K562 (cell line): ENCODE results near the gene SPATA2. TPM values are rescaled to one million over a fixed set of nuclear protein-coding genes. Genes with fewer than 3 reads are reported as not detected.

ENCODE experiments used
- MGA ChIP-seq: fragments of 450-650 bp; IDR thresholded peaks from 2 replicates; pipeline ENCODE4 v1.6.1; 2016; ENCODE audit warnings: mild to moderate bottlenecking, moderate library complexity
- MLX ChIP-seq, 2 experiments: fragments of 450-650 bp in 1 of 2; sonication (generic) in 1 of 2; formaldehyde crosslinking; conservative IDR thresholded peaks; 2 replicates each; pipeline versions ENCODE4 v1.4.0 to v1.8.1; 2020 to 2022; ENCODE audit warnings: mild to moderate bottlenecking in 1 of 2, missing genetic modification reagents in 1 of 2
- NR2C2 ChIP-seq, 2 experiments: fragments of 200-800 bp in 1 of 2; sonication (Bioruptor generic) in 1 of 2; sonication (generic) in 1 of 2; formaldehyde crosslinking in 1 of 2; IDR thresholded peaks; 2 replicates each; pipeline versions ENCODE4 v1.6.1 to v1.8.0; 2016 to 2022; ENCODE audit warnings: mild to moderate bottlenecking in 1 of 2, missing compliant biosample characterization in 1 of 2, missing genetic modification characterization in 1 of 2, missing genetic modification reagents in 1 of 2
- THAP12 ChIP-seq: fragments of 250-450 bp; sonication (Bioruptor Pico); IDR thresholded peaks from 2 replicates; pipeline ENCODE4 v1.9.0; 2021; ENCODE audit warnings: mild to moderate bottlenecking, inconsistent platforms
- ZBTB12 ChIP-seq: fragments of 250-450 bp; sonication (Bioruptor Pico); IDR thresholded peaks from 2 replicates; pipeline ENCODE4 v1.4.0; 2020
- ZBTB33 ChIP-seq: sonication (generic); formaldehyde crosslinking; IDR thresholded peaks from 2 replicates; pipeline ENCODE4 v1.8.1; 2023; ENCODE audit warnings: mild to moderate bottlenecking, missing genetic modification reagents
- polyA plus RNA-seq, 8 experiments: library from polyadenylated mRNA; depleted of rRNA in 4 of 8; stranded (reverse) in 5 of 8; unstranded in 3 of 8; fragments of >200 nt; fragmentation: Nextera tagmentation in 2 of 8; fragmentation: Illumina TruSeq in 1 of 8; extraction: Ambion mirVana in 2 of 8; extraction: Trizol in 1 of 8; gene quantifications; 2 replicates each; pipeline versions ENCODE4 v1.2.1 to v1.2.3, GENCODE V29; 2011 to 2014; ENCODE audit warnings: inconsistent platforms in 1 of 8, missing spikeins in 1 of 8
- total RNA-seq, 7 experiments: library from RNA; depleted of rRNA in 6 of 7; stranded (reverse); fragments of >200 nt in 6 of 7; fragmentation: Illumina TruSeq in 2 of 7; extraction: Trizol in 2 of 7; gene quantifications; 2 replicates each; pipeline versions ENCODE4 v1.2.1 to v1.2.3, GENCODE V29; 2011 to 2021; ENCODE audit warnings: low replicate concordance in 1 of 7

SPATA2 gene
- total and polyA plus RNA-seq, 9 of the 15 experiments (the other 6 are each of a cell fraction or from before 2014, with no cell fraction given) = 0.46 to 8.2 (median 2.7) TPM

GRCh38 chr20:49915118-49915379 is 280 bp downstream of the SPATA2 start (continued):
- no peak for TF ChIP-seq MGA
- no peak for TF ChIP-seq ZBTB12 (CRISPR knock-in tag)
- TF ChIP-seq MLX (CRISPR knock-in tag; conservative IDR thresholded peaks at IDR 0.05) = no peak
- TF ChIP-seq NR2C2 (CRISPR knock-in tag; IDR thresholded peaks at IDR 0.05) = no peak
- TF ChIP-seq NR2C2 (tag; IDR thresholded peaks at IDR 0.05) = 0 out of 2 replicates have a peak, but pooled peaks have one; percentile 94
- 0 out of 2 replicates have a peak, but pooled peaks have one; percentile 11 for TF ChIP-seq ZBTB33
- TF ChIP-seq THAP12 (CRISPR knock-in tag) = 0 out of 2 replicates have a peak, but pooled peaks have one; percentile 25
